Heart left ventricle (tissue), 16 donors: ENCODE measurements around the gene GFI1B. TPM values are rescaled to one million over a fixed set of nuclear protein-coding genes. Genes with fewer than 3 reads are reported as not detected.

Experiments used
- ATAC-seq, 4 donors: fragments of 200-7000 bp; cut with Tn5 transposase; one replicate each; pipeline ENCODE4 v1.9.1; 2020 to 2022; ENCODE audit warnings: moderate library complexity in 4 of 4, mild to moderate bottlenecking in 3 of 4, moderate number of reproducible peaks in 1 of 4
- DNase-seq, 5 donors: peaks; one replicate each; pipeline ENCODE4 v3.0.0-alpha.2; 2020
- H3K27ac ChIP-seq, 12 donors: fragments of 200-600 bp; sonication (generic) in 4 of 12; one replicate each; pipeline versions ENCODE4 v1.5.0 to v1.8.0; 2016 to 2022; ENCODE audit warnings: mild to moderate bottlenecking in 2 of 12
- H3K27me3 ChIP-seq, 9 donors: fragments of 200-600 bp; sonication (generic) in 2 of 9; one replicate each; pipeline versions ENCODE4 v1.5.1 to v1.8.0; 2016 to 2022; ENCODE audit warnings: mild to moderate bottlenecking in 3 of 9
- H3K36me3 ChIP-seq, 9 donors: fragments of 200-600 bp; sonication (generic) in 2 of 9; one replicate each; pipeline versions ENCODE4 v1.5.0 to v1.8.0; 2018 to 2022; ENCODE audit warnings: mild to moderate bottlenecking in 2 of 9
- H3K4me1 ChIP-seq, 12 donors: fragments of 200-600 bp; sonication (generic) in 4 of 12; one replicate each; pipeline versions ENCODE4 v1.5.0 to v1.8.0; 2016 to 2022; ENCODE audit warnings: mild to moderate bottlenecking in 3 of 12
- H3K4me3 ChIP-seq, 12 donors: fragments of 200-600 bp; sonication (generic) in 4 of 12; one replicate each; pipeline versions ENCODE4 v1.5.0 to v1.8.0; 2017 to 2022; ENCODE audit warnings: mild to moderate bottlenecking in 9 of 12, moderate library complexity in 4 of 12
- H3K9me3 ChIP-seq, 12 donors: fragments of 200-600 bp; sonication (generic) in 4 of 12; one replicate each; pipeline versions ENCODE4 v1.5.0 to v1.8.0; 2016 to 2022; ENCODE audit warnings: mild to moderate bottlenecking in 1 of 12
- CTCF ChIP-seq, 12 donors: fragments of 200-600 bp; sonication (generic) in 4 of 12; IDR thresholded peaks; one replicate each; pipeline versions ENCODE4 v1.5.0 to v1.8.0; 2018 to 2022; ENCODE audit warnings: antibody characterized with exemption in 12 of 12, mild to moderate bottlenecking in 5 of 12
- POLR2A ChIP-seq, 2 donors: fragments of 450-650 bp; IDR thresholded peaks; one replicate each; pipeline ENCODE4 v1.6.1; 2017; ENCODE audit warnings: antibody characterized with exemption in 2 of 2, mild to moderate bottlenecking in 2 of 2, moderate library complexity in 2 of 2
- WGBS, 4 donors: extraction: QIAGEN DNeasy Blood & Tissue Kit in 2 of 4; methylation state at CpG; one replicate each; pipeline versions ENCODE4 v1.1.5 to v1.1.7; 2013 to 2018; 5-methylcytosine and 5-hydroxymethylcytosine counted together
- intact Hi-C, 10 donors: fragments of 100-400 bp; cut with DNase I; formaldehyde crosslinking; loops; one replicate each; pipeline versions ENCODE4 v1.11.1 to v1.14.2; 2022
- polyA plus RNA-seq, 2 donors: library from polyadenylated mRNA; stranded (reverse); fragments of 200-250 nt; gene quantifications; one replicate each; pipeline ENCODE4 v1.2.3, GENCODE V29; 2013
- total RNA-seq, 9 donors: library from RNA; depleted of rRNA in 2 of 9; stranded (reverse); fragments of >200 nt in 2 of 9; fragmentation: NEBNext Ultra II Directional in 3 of 9; extraction: Animal tissue kit (Norgen Biotek cat#: 25700) in 3 of 9; gene quantifications; one replicate each; pipeline versions ENCODE4 v1.1.0 to v1.2.4, GENCODE V29; 2016 to 2023
- donor health status: ischemic (EF 13 %, LVEDD 7.1; RV severe dilation, severe dysfunction).
- donor health status: healthy with polysubstance abuse.
- donor health status: DM: no; HTN: yes; CAD: no.
- donor health status: DM: no; HTN: no; CAD: no.
- donor health status: ischemic (EF 25% LVEDD 6.9; RV normal size, moderate dysfunction).
- donor health status: ischemic (EF 25% LVEDD 5.7; RV mildly dilated, moderate dysfunction).
- donor health status: healthy.
- donor health status: DM: yes; HTN: yes; CAD: no.
- donor health status: ischemic (EF 35%, LVEDD 5.7; RV mildly dilated, moderate dysfunction).
- donor health status: nonischemic (EF 11% LVEDD 7.7; RV severe dilation, severe dysfunction).
- donor health status: DM: yes; HTN: yes; CAD: no.
- donor health status: PGD.
- donor health status: ischemic (EF 29% LVEDD 5.4; RV normal size, mild dysfunction).
- donor health status: nonischemic (EF 23%, LVEDD 6.1; RV moderate dilation, normal function).

GFI1B gene
- total and polyA plus RNA-seq, 11 donors, result 0.06 to 0.39 (median 0.31) TPM; not detected in 6

GRCh38 chr9:133031496-133031911 lies 53.0 kb downstream of the GFI1B start:
- intact Hi-C loops, result loop anchor here in 2 of 10 donors (5.0 kb wide), 2 partner anchors 111 to 116 kb away; no protein-coding TSS in a partner anchor
- peak overlapping the region in 3 of 12 donors; percentile 87 to 91 (median 90) for H3K27ac ChIP-seq
- DNase-seq (no peak), ATAC-seq (no peak)
- H3K27me3 ChIP-seq, result no peaks in the 10 kb centered on the region
- peaks cover 0 to 5% (median 0%) of the 10 kb centered on the region in 9 donors for H3K36me3 ChIP-seq
- 62 to 74% (median 68%) methylated on average over 10 of the region's 10 CpGs for WGBS, 4 donors
- TF ChIP-seq CTCF (IDR thresholded peaks at IDR 0.05) (no peak), POLR2A (IDR thresholded peaks at IDR 0.05) (no peak)
- no peaks in the 10 kb centered on the region for H3K9me3 ChIP-seq
- peaks cover 8 to 37% (median 23%) of the 10 kb centered on the region in 12 donors for H3K4me1 ChIP-seq
- peak overlapping the region; percentile 31 to 99 (median 92) for H3K4me3 ChIP-seq

- intact Hi-C loops, result loop anchor here in 2 of 10 donors (5.0 kb wide), 2 partner anchors 110 to 115 kb away; no protein-coding TSS in a partner anchor
- Histone ChIP-seq H3K4me3 (peak overlapping the region in 5 of 12 donors; percentile 81 to 99 (median 97)), H3K27me3 (no peaks in the 10 kb centered on the region), H3K9me3 (no peaks in the 10 kb centered on the region), H3K27ac (no peak overlapping the region), H3K36me3 (peaks cover 0 to 5% (median 0%) of the 10 kb centered on the region in 9 donors), H3K4me1 (peaks cover 8 to 37% (median 23%) of the 10 kb centered on the region in 12 donors)
- 91 to 93% (median 92%) methylated on average over 10 of the region's 10 CpGs for WGBS, 4 donors
- DNase-seq (no peak), ATAC-seq (no peak)
- no peak for TF ChIP-seq POLR2A (IDR thresholded peaks at IDR 0.05)
- TF ChIP-seq CTCF (IDR thresholded peaks at IDR 0.05), result no peak
These were observed 53.7 kb downstream of the GFI1B start for GRCh38 chr9:133032171-133032570.

- H3K36me3 ChIP-seq, result peaks cover 0 to 5% (median 0%) of the 10 kb centered on the region in 9 donors
- 85 to 92% (median 89%) methylated on average over 6 of the region's 6 CpGs for whole genome bisulfite sequencing, 4 donors
- no peak for ATAC-seq
- no peaks in the 10 kb centered on the region for H3K27me3 ChIP-seq
- H3K9me3 ChIP-seq, result no peaks in the 10 kb centered on the region
- intact Hi-C loops, result loop anchor here in 1 of 10 donors (5.0 kb wide), 1 partner anchor 67 kb away; no protein-coding TSS in a partner anchor
- no peak overlapping the region for H3K4me3 ChIP-seq
- no peak for TF ChIP-seq CTCF (IDR thresholded peaks at IDR 0.05)
- H3K4me1 ChIP-seq, result peaks cover 8 to 23% (median 17%) of the 10 kb centered on the region in 12 donors
- no peak for DNase-seq
- no peak overlapping the region for H3K27ac ChIP-seq
These were observed 57.2 kb downstream of the GFI1B start for GRCh38 chr9:133035669-133036068.

GRCh38 chr9:133037775-133038515 lies 59.5 kb downstream of the GFI1B start:
- WGBS, 4 donors, result 93 to 94% (median 94%) methylated on average over 25 of the region's 25 CpGs

More at GRCh38 chr9:133037775-133038515, 59.5 kb downstream of the GFI1B start:
- Histone ChIP-seq H3K27me3 (no peaks in the 10 kb centered on the region), H3K4me3 (no peak overlapping the region), H3K27ac (no peak overlapping the region), H3K36me3 (peaks cover 0 to 22% (median 14%) of the 10 kb centered on the region in 9 donors), H3K4me1 (peaks cover 0 to 9% (median under 1%) of the 10 kb centered on the region in 12 donors), H3K9me3 (no peaks in the 10 kb centered on the region)
- no peak for TF ChIP-seq CTCF (IDR thresholded peaks at IDR 0.05)
- no peak for TF ChIP-seq POLR2A (IDR thresholded peaks at IDR 0.05)
- DNase-seq, result no peak
- intact Hi-C loops, result loop anchor here in 1 of 10 donors (5.0 kb wide), 1 partner anchor 64 kb away; no protein-coding TSS in a partner anchor
- no peak for ATAC-seq
